ENCODE data around the gene MPRIP.

DNA sequence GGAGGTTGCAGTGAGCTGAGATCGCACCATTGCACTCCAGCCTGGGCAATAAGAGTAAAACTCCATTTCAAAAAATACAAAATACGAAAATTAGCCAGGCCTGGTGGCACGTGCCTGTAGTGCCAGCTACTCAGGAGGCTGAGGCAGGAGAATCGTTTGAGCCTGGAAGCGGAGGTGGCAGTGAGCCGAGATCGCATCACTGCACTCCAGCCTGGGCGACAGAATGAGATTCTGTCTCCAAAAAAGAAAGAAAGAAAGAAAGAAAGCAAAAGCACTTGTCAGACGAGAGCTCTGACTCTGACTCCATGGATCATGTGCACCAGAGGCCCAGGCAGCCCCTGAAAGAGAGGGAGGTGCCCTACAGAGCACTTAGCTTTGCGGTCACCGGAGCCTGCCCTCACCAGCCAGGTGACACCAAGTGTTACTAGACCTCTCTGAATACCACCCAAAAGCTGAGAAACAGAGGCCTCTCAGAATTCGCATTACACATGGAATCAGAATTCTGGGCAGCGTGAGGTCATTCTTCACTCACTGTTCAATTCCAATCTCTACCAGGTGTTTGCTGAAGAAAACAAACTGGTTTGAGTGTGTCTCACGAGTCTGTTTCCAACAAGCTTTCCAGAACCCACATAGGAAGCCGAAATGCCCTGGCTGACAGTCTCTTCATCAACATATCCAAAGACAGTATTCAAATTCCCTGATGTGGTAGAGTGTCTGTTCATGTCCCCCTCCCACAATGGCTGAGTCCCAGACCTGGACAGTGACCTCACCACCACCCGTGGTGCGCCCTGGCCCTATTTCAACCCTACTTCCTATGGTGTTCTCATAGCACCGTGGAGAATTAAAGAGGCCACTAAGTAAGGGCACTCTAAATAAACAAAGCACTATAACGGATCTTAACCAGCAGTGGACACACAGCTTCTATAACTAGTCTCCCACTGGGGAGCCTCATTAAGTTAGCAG lies 193.2 kb downstream of the MPRIP start:
- TF ChIP-seq POLR2A (IDR thresholded peaks at IDR 0.05; ENCODE audit: low read depth, low read length) (no peak), TAF1 (IDR thresholded peaks at IDR 0.05; ENCODE audit: low read depth, low read length) (no peak), POLR2AphosphoS5 (IDR thresholded peaks at IDR 0.05; ENCODE audit: low read depth, low read length) (no peak)
